ENCODE results near the gene MXRA8.
A peak's percentile ranks its signal among the peaks of the same experiment; 100 is the strongest.

MXRA8 gene

GRCh38 chr1:1309251-1310108 lies 48.9 kb downstream of the MXRA8 start:
- no peak overlapping the region for H3K27ac ChIP-seq (ENCODE audit: low read depth, low read length, severe bottlenecking)
- H3K9me3 ChIP-seq (ENCODE audit: control insufficient read depth, low read length): no peaks in the 10 kb centered on the region
- peaks cover 33% of the 10 kb centered on the region for H3K36me3 ChIP-seq (ENCODE audit: control insufficient read depth, insufficient read depth, low read length)
- 21 to 26% methylated on average over 48 to 56 of the region's 57 CpGs for WGBS, 2 experiments (ENCODE audit: insufficient coverage in 2 of 2)
- H3K4me3 ChIP-seq (ENCODE audit: extremely low read depth, insufficient read depth, low read length, poor library complexity, severe bottlenecking): peak overlapping the region; percentile 79
- peaks cover 25% of the 10 kb centered on the region for H3K4me1 ChIP-seq (ENCODE audit: control insufficient read depth, insufficient read depth, low read length, poor library complexity, severe bottlenecking)

DNA sequence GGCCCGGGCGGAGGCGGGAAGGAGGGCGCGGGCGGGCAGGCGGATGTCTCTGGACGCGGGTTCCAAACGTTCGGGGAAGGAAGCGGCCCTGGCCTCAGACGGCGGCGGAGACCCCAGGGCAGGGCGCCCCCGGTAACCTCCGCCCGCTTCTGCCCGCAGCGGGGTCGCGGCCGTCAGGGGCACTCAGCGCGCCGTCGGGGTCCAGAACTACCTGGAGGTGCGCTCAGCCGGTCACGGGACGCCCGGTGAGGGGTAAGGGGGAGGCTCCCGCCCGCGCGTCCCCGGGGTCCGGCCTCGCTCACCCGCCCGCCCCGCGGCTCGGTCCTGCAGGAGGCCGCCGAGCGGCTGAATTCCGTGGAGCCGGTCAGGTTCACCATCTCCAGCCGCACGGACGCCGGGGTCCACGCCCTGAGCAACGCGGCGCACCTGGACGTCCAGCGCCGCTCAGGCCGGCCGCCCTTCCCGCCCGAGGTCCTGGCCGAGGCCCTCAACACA lies 49.6 kb downstream of the MXRA8 start:
- peak overlapping the region; percentile 79 for H3K4me3 ChIP-seq (ENCODE audit: extremely low read depth, insufficient read depth, low read length, poor library complexity, severe bottlenecking)

GRCh38 chr1:1307923-1308755 lies 50.2 kb downstream of the MXRA8 start, which contains the start of the genes ACAP3 and PUSL1:
Gene ACAP3, minus strand, starts transcription at chr1:1307930. Its CDS starts 115 bp downstream, at chr1:1307815.
Gene PUSL1, plus strand, starts transcription at chr1:1308597. Its CDS starts 47 bp downstream, at chr1:1308644.
- H3K4me1 ChIP-seq (ENCODE audit: control insufficient read depth, insufficient read depth, low read length, poor library complexity, severe bottlenecking): peaks cover 33% of the 10 kb centered on the region
- WGBS, 2 experiments (ENCODE audit: insufficient coverage in 2 of 2): 0% methylated on average over 76 to 103 of the region's 131 CpGs
- H3K27ac ChIP-seq (ENCODE audit: low read depth, low read length, severe bottlenecking): peak within 1 kb of the TSS; percentile 95
- H3K9me3 ChIP-seq (ENCODE audit: control insufficient read depth, low read length): no peaks in the 10 kb centered on the region
- H3K4me3 ChIP-seq (ENCODE audit: extremely low read depth, insufficient read depth, low read length, poor library complexity, severe bottlenecking): peak within 1 kb of the TSS; percentile 79
- peaks cover 21% of the 10 kb centered on the region for H3K36me3 ChIP-seq (ENCODE audit: control insufficient read depth, insufficient read depth, low read length)

More for the DNA sequence above, 49.6 kb downstream of the MXRA8 start:
- H3K36me3 ChIP-seq (ENCODE audit: control insufficient read depth, insufficient read depth, low read length): peaks cover 28% of the 10 kb centered on the region
- H3K9me3 ChIP-seq (ENCODE audit: control insufficient read depth, low read length): no peaks in the 10 kb centered on the region
- H3K4me1 ChIP-seq (ENCODE audit: control insufficient read depth, insufficient read depth, low read length, poor library complexity, severe bottlenecking): peaks cover 32% of the 10 kb centered on the region
- peak overlapping the region; percentile 74 for H3K27ac ChIP-seq (ENCODE audit: low read depth, low read length, severe bottlenecking)
- WGBS, 2 experiments (ENCODE audit: insufficient coverage in 2 of 2): 0 to 1% methylated on average over 55 to 61 of the region's 66 CpGs

GRCh38 chr1:1307261-1307922 lies 51.0 kb downstream of the MXRA8 start:
- Histone ChIP-seq H3K36me3 (ENCODE audit: control insufficient read depth, insufficient read depth, low read length) (peaks cover 16% of the 10 kb centered on the region), H3K4me3 (ENCODE audit: extremely low read depth, insufficient read depth, low read length, poor library complexity, severe bottlenecking) (peak overlapping the region; percentile 79)

DNA sequence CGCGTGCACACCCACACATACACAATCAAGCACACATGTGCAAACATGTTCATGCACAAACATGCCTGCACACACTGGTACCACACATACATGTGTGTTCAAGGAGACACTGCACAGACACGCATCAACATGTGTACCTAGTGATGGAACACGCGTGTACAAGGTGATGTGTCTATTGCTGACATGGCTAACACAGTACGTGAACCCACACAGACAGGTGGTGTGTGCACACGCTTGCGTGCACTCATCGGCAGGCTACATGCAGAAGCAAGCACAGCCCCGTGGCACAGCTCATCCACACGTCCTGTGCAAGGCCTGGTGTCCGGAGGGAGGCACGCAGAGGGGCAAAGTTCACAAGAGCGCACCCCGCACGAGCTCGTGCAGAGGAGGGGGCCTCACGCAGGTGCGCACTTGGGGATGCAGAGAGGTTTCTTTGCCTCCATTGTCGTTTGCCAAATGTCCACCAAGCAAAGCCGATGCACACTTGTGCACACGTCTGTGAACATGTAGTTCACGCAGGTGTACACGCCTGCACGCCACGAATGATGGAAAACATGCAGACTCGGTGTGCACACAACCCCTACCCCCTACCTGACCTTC lies 51.6 kb downstream of the MXRA8 start:
- WGBS, 2 experiments (ENCODE audit: insufficient coverage in 2 of 2): 73 to 75% methylated on average over 25 to 27 of the region's 27 CpGs
- H3K27ac ChIP-seq (ENCODE audit: low read depth, low read length, severe bottlenecking): no peak overlapping the region

More at GRCh38 chr1:1307261-1307922, 51.0 kb downstream of the MXRA8 start:
- 3% methylated on average over 50 to 56 of the region's 83 CpGs for WGBS, 2 experiments (ENCODE audit: insufficient coverage in 2 of 2)
- Histone ChIP-seq H3K4me1 (ENCODE audit: control insufficient read depth, insufficient read depth, low read length, poor library complexity, severe bottlenecking) (peaks cover 33% of the 10 kb centered on the region), H3K9me3 (ENCODE audit: control insufficient read depth, low read length) (no peaks in the 10 kb centered on the region), H3K27ac (ENCODE audit: low read depth, low read length, severe bottlenecking) (peak overlapping the region; percentile 36)

DNA sequence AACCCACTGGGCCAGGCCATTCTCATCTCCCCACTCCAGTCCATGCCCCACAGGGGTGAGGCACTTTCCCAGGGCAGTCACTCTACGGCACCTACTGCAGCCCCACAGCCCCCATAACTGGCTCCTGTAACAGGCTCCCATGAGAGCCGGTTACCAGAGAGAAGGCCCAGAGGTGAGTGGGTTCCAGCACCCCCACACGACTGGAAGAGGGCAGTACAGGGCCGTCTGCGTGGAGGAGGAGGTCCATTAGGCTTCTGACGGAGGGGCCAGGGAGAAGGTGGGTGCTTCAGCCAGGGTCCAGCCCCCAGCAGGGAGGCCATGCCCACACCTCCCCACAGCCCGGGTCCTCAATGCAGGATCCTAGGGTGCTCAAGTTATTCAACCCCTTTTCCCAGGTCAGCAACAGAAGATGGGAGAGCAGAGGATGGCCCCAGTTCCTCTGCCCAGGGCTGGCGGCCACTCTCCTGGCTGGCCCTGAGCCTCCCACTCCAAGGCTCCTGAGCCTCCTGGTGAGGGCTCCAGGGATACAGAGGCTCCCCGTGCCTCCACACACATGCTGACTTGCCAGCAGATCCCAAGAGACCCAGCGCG lies 52.2 kb downstream of the MXRA8 start:
- WGBS, 2 experiments (ENCODE audit: insufficient coverage in 2 of 2): 47 to 69% methylated on average over 8 to 10 of the region's 11 CpGs
- Histone ChIP-seq H3K4me3 (ENCODE audit: extremely low read depth, insufficient read depth, low read length, poor library complexity, severe bottlenecking) (peak overlapping the region; percentile 79), H3K4me1 (ENCODE audit: control insufficient read depth, insufficient read depth, low read length, poor library complexity, severe bottlenecking) (peaks cover 33% of the 10 kb centered on the region), H3K36me3 (ENCODE audit: control insufficient read depth, insufficient read depth, low read length) (peaks cover 6% of the 10 kb centered on the region), H3K9me3 (ENCODE audit: control insufficient read depth, low read length) (no peaks in the 10 kb centered on the region), H3K27ac (ENCODE audit: low read depth, low read length, severe bottlenecking) (peak overlapping the region; percentile 68)

More for the DNA sequence above, 51.6 kb downstream of the MXRA8 start:
- Histone ChIP-seq H3K9me3 (ENCODE audit: control insufficient read depth, low read length) (no peaks in the 10 kb centered on the region), H3K4me1 (ENCODE audit: control insufficient read depth, insufficient read depth, low read length, poor library complexity, severe bottlenecking) (peaks cover 33% of the 10 kb centered on the region), H3K36me3 (ENCODE audit: control insufficient read depth, insufficient read depth, low read length) (peaks cover 12% of the 10 kb centered on the region), H3K4me3 (ENCODE audit: extremely low read depth, insufficient read depth, low read length, poor library complexity, severe bottlenecking) (peak overlapping the region; percentile 79)

DNA sequence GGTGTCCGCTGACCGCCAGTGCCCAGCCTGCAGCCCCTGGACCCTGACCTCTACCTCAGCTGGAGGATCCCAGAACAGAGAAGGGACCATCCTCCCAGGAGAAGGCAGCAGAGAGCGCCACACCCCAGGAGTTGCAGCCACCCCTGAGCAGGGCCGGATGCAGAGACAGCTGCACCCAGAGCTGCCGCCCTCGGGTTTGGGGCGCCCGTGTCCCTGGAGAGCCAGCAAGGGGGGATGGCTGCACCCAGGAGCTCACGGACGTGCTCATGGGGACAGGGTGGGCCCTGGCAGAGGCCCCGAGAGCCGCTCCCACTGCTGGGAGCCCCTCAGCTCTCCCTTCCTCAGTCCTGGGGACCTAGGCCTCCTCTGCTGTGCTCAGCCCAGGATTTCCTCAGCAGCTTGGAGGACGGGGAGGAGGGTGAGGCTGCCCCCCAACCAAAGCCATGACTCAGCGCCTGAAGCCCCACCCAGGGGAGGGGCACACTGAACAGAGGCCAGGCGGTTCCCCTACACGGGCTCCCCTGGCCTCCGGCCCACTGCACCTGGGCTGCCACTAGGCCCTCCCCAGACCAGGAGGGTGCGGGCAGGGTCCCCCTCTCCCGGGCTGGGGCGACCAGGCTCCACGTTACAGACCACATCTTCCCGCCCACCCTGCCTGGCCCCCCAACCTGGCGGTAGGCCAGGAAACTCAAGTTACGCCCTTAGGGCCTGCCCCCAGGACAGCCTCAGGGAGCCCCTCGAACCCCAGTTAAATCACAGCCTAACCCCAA lies 52.9 kb downstream of the MXRA8 start:
- H3K4me3 ChIP-seq (ENCODE audit: extremely low read depth, insufficient read depth, low read length, poor library complexity, severe bottlenecking): peak overlapping the region; percentile 79
- H3K9me3 ChIP-seq (ENCODE audit: control insufficient read depth, low read length): no peaks in the 10 kb centered on the region
- 55 to 60% methylated on average over 17 to 25 of the region's 25 CpGs for WGBS, 2 experiments (ENCODE audit: insufficient coverage in 2 of 2)

DNA sequence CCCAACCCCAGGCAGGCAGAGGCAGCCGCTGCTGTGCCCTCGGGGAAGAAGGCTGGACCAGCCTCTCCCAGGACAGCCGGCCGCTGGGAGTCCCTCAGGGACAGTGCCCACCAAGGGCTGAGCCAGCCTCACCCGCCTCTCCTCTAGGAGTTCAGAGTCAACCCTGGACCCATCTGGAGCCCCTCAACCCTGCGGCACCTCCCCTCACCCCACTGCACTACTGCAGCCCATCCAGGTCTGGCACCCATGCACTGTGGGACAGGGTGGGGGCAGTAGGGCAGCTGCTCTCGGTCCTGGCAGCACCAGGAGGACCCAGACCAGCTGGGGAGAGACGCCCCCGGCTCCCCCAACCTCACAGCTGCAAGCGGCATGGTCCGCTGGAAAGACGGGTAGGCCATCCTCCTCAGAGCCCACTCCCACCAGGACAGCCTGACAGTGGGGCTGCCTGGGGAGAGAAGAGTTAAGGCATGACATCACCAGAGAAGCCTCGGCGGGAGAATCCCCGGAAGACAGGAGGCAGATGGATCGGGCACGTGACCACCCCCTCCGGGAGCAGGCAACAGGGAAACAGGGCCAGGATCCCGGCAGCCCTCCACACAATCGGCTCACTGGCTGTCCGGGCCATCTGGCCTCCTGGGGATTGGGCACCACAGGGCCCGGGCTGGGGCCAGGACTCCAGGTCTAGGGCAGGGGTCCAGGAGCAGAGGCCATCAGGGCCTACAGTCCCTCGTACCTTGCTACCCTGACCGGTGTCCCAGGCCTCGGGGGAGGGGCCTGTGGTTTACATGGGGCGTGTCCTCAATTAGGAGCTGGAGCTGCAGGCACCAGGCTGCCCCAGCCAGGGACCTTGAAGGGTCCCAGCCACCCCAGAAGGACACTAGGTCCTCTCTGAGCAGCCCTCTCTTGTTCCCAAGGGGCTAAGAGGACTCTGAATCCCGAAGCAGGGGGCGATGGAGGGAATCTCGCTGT lies 53.7 kb downstream of the MXRA8 start:
- Histone ChIP-seq H3K9me3 (ENCODE audit: control insufficient read depth, low read length) (no peaks in the 10 kb centered on the region), H3K4me1 (ENCODE audit: control insufficient read depth, insufficient read depth, low read length, poor library complexity, severe bottlenecking) (peaks cover 31% of the 10 kb centered on the region), H3K36me3 (ENCODE audit: control insufficient read depth, insufficient read depth, low read length) (peaks cover 4% of the 10 kb centered on the region), H3K4me3 (ENCODE audit: extremely low read depth, insufficient read depth, low read length, poor library complexity, severe bottlenecking) (peak overlapping the region; percentile 14), H3K27ac (ENCODE audit: low read depth, low read length, severe bottlenecking) (peak overlapping the region; percentile 68)
- 27 to 34% methylated on average over 19 to 20 of the region's 29 CpGs for WGBS, 2 experiments (ENCODE audit: insufficient coverage in 2 of 2)

More for the DNA sequence above, 52.9 kb downstream of the MXRA8 start:
- peaks cover 33% of the 10 kb centered on the region for H3K4me1 ChIP-seq (ENCODE audit: control insufficient read depth, insufficient read depth, low read length, poor library complexity, severe bottlenecking)
- peaks cover under 1% of the 10 kb centered on the region for H3K36me3 ChIP-seq (ENCODE audit: control insufficient read depth, insufficient read depth, low read length)
- H3K27ac ChIP-seq (ENCODE audit: low read depth, low read length, severe bottlenecking): peak overlapping the region; percentile 68

Data from mesodermal cell (in vitro differentiated cells).